ENCODE results near the gene SRR.

DNA sequence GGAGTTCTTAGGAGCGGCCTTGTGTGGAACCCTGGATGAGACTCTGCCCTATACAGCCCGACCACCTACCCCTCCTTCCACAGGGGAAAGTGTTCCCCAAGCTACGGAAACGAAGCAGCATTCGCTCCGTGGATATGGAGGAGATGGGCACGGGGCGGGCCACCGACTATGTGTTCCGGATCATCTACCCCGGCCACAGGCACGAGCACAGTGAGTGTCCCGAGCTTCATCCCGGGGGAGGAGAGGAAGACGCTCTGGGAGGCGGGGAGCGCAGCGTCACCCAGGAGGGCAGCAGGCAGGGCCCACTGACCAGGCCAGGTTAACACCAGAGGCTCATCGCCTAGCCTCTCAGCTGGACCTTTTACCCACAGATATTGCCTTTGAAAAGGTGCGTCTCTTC, 61.4 kb downstream of the SRR start:
- TF ChIP-seq, protein P1, sequence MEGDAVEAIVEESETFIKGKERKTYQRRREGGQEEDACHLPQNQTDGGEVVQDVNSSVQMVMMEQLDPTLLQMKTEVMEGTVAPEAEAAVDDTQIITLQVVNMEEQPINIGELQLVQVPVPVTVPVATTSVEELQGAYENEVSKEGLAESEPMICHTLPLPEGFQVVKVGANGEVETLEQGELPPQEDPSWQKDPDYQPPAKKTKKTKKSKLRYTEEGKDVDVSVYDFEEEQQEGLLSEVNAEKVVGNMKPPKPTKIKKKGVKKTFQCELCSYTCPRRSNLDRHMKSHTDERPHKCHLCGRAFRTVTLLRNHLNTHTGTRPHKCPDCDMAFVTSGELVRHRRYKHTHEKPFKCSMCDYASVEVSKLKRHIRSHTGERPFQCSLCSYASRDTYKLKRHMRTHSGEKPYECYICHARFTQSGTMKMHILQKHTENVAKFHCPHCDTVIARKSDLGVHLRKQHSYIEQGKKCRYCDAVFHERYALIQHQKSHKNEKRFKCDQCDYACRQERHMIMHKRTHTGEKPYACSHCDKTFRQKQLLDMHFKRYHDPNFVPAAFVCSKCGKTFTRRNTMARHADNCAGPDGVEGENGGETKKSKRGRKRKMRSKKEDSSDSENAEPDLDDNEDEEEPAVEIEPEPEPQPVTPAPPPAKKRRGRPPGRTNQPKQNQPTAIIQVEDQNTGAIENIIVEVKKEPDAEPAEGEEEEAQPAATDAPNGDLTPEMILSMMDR (IDR thresholded peaks at IDR 0.05): no peak
- no peak for TF ChIP-seq POLR2A (IDR thresholded peaks at IDR 0.05)
